H1 (cell line): ENCODE data around the gene NAP1L1. TPM values are rescaled to one million over a fixed set of nuclear protein-coding genes. Genes with fewer than 3 reads are reported as not detected.

ENCODE experiments used
- CTCF ChIA-PET: fragments of 300-600 bp; sonication (Branson Sonifier 250); formaldehyde crosslinking; loops from one replicate; lab custom pipeline; 2021; ENCODE audit not compliant: partially characterized antibody; lab: Charles Lee
- POLR2A ChIA-PET: fragments of 300-600 bp; sonication (Branson Sonifier 250); formaldehyde crosslinking; loops from one replicate; lab custom pipeline; 2021; ENCODE audit warnings: inconsistent platforms; ENCODE audit not compliant: partially characterized antibody; lab: Charles Lee
- DNase-seq, 2 experiments: peaks; one replicate each; pipeline versions ENCODE4 v3.0.0 to v3.0.0-alpha.2; 2010 to 2022; ENCODE audit warnings: low spot score in 2 of 2, low read depth in 1 of 2, mixed read lengths in 1 of 2
- FAIRE-seq: peaks from 2 replicates; lab custom pipeline; 2011; peaks lifted over from hg19 to GRCh38; lab: Jason Lieb, UNC
- H2AFZ ChIP-seq: 2 replicates; pipeline ENCODE4 v1.8.1; 2012; ENCODE audit warnings: low read length, inconsistent platforms
- H2AK5ac ChIP-seq: 2 replicates; pipeline ENCODE4 v1.6.1; 2013; ENCODE audit warnings: low read depth, low read length
- H2BK120ac ChIP-seq: replicated peaks from 2 replicates; pipeline ENCODE3; 2013; ENCODE audit warnings: low read depth, low read length, inconsistent platforms
- H2BK12ac ChIP-seq: 2 replicates; pipeline ENCODE4 v1.6.1; 2013; ENCODE audit warnings: low read depth, low read length
- H2BK15ac ChIP-seq: 2 replicates; pipeline ENCODE4 v1.6.1; 2013; ENCODE audit warnings: low read length
- H2BK20ac ChIP-seq: 2 replicates; pipeline ENCODE4 v1.6.1; 2013; ENCODE audit warnings: low read length
- H2BK5ac ChIP-seq: 2 replicates; pipeline ENCODE4 v1.6.1; 2013; ENCODE audit warnings: low read depth, low read length
- H3K14ac ChIP-seq: 2 replicates; pipeline ENCODE4 v1.6.1; 2013; ENCODE audit warnings: inconsistent platforms; ENCODE audit not compliant: insufficient read length
- H3K18ac ChIP-seq: 2 replicates; pipeline ENCODE4 v1.6.1; 2013; ENCODE audit warnings: low read length; ENCODE audit errors: extremely low read depth
- H3K23ac ChIP-seq: 2 replicates; pipeline ENCODE4 v1.6.1; 2013; ENCODE audit warnings: inconsistent platforms; ENCODE audit not compliant: insufficient read length
- H3K23me2 ChIP-seq: 2 replicates; pipeline ENCODE4 v1.6.1; 2013; ENCODE audit warnings: low read depth, low read length
- H3K27ac ChIP-seq: 2 replicates; pipeline ENCODE4 v1.6.1; 2011; ENCODE audit warnings: low read depth, low read length, inconsistent platforms
- H3K27me3 ChIP-seq, 4 experiments: replicated peaks in 1 of 4; 1 replicate in 1 of 4; 2 replicates in 3 of 4; pipeline versions ENCODE4 v1.6.1 to v1.8.1; 2011 to 2013; ENCODE audit warnings: low read length in 3 of 4, mild to moderate bottlenecking in 3 of 4, inconsistent platforms in 2 of 4, mixed read lengths in 2 of 4, moderate library complexity in 1 of 4; ENCODE audit not compliant: control insufficient read depth in 3 of 4, insufficient read depth in 3 of 4; ENCODE audit errors: extremely low read depth in 1 of 4
- H3K36me3 ChIP-seq, 4 experiments: 2 replicates each; pipeline versions ENCODE4 v1.6.1 to v1.8.1; 2011 to 2013; ENCODE audit warnings: mild to moderate bottlenecking in 4 of 4, low read length in 3 of 4, moderate library complexity in 2 of 4, control low read depth in 1 of 4, inconsistent platforms in 1 of 4; ENCODE audit not compliant: insufficient read depth in 4 of 4, control insufficient read depth in 2 of 4
- H3K4ac ChIP-seq: replicated peaks from 2 replicates; pipeline ENCODE3; 2013; ENCODE audit warnings: low read length, low read depth, mixed read lengths, inconsistent platforms; ENCODE audit not compliant: insufficient read length
- H3K4me1 ChIP-seq, 4 experiments: replicated peaks in 1 of 4; 1 replicate in 1 of 4; 2 replicates in 3 of 4; pipeline versions ENCODE4 v1.6.1 to v1.8.1; 2011 to 2013; ENCODE audit warnings: low read length in 3 of 4, inconsistent platforms in 2 of 4, mixed read lengths in 1 of 4; ENCODE audit not compliant: insufficient read depth in 4 of 4, control insufficient read depth in 3 of 4
- H3K4me2 ChIP-seq, 2 experiments: 2 replicates each; pipeline versions ENCODE4 v1.6.1 to v1.8.1; 2011 to 2013; ENCODE audit warnings: low read depth in 2 of 2, low read length in 2 of 2, control low read depth in 1 of 2, inconsistent platforms in 1 of 2, mild to moderate bottlenecking in 1 of 2; ENCODE audit not compliant: insufficient read depth in 1 of 2
- H3K4me3 ChIP-seq, 4 experiments: fragments of 200-600, 300-600 bp in 1 of 4; sonication (generic), shearing (Covaris generic), sonication (Bioruptor Twin) in 1 of 4; 2 replicates each; pipeline versions ENCODE4 v1.5.1 to v1.8.1; 2011 to 2016; ENCODE audit warnings: low read length in 4 of 4, low read depth in 3 of 4, control low read depth in 2 of 4, inconsistent platforms in 2 of 4, mild to moderate bottlenecking in 2 of 4, mixed read lengths in 1 of 4, moderate library complexity in 1 of 4; ENCODE audit not compliant: insufficient read depth in 2 of 4; ENCODE audit errors: extremely low read depth in 1 of 4
- H3K56ac ChIP-seq: replicated peaks from 2 replicates; pipeline ENCODE3; 2013; ENCODE audit warnings: low read depth, mild to moderate bottlenecking, mixed read lengths, low read length, inconsistent platforms; ENCODE audit not compliant: insufficient read length
- H3K79me1 ChIP-seq: 2 replicates; pipeline ENCODE4 v1.6.1; 2013; ENCODE audit warnings: low read depth, low read length, control low read depth
- H3K79me2 ChIP-seq, 2 experiments: 2 replicates each; pipeline versions ENCODE4 v1.6.1 to v1.8.1; 2012 to 2013; ENCODE audit warnings: low read length in 2 of 2, mild to moderate bottlenecking in 2 of 2, inconsistent platforms in 1 of 2; ENCODE audit not compliant: insufficient read depth in 2 of 2, control insufficient read depth in 1 of 2
- H3K9ac ChIP-seq, 4 experiments: replicated peaks in 1 of 4; 1 replicate in 1 of 4; 2 replicates in 3 of 4; pipeline versions ENCODE4 v1.6.1 to v1.8.1; 2011 to 2013; ENCODE audit warnings: low read depth in 3 of 4, low read length in 3 of 4, control low read depth in 2 of 4, mild to moderate bottlenecking in 2 of 4, moderate library complexity in 2 of 4, inconsistent platforms in 1 of 4; ENCODE audit errors: extremely low read depth in 1 of 4
- H3K9me3 ChIP-seq, 2 experiments: 2 replicates each; pipeline versions ENCODE4 v1.6.1 to v1.8.1; 2012 to 2013; ENCODE audit warnings: mild to moderate bottlenecking in 2 of 2, moderate library complexity in 2 of 2, control low read depth in 1 of 2, inconsistent platforms in 1 of 2, low read depth in 1 of 2, low read length in 1 of 2, mixed read lengths in 1 of 2; ENCODE audit not compliant: insufficient read depth in 2 of 2
- H4K20me1 ChIP-seq, 2 experiments: replicated peaks in 1 of 2; 2 replicates each; pipeline versions ENCODE3 to v1.8.1; 2011 to 2013; ENCODE audit warnings: inconsistent platforms in 2 of 2, low read length in 2 of 2, mild to moderate bottlenecking in 1 of 2; ENCODE audit not compliant: insufficient read depth in 2 of 2, control insufficient read depth in 1 of 2
- H4K5ac ChIP-seq: 2 replicates; pipeline ENCODE4 v1.6.1; 2013; ENCODE audit warnings: low read length, low read depth, mixed read lengths, inconsistent platforms; ENCODE audit not compliant: insufficient read length
- H4K8ac ChIP-seq: 2 replicates; pipeline ENCODE4 v1.8.0; 2013; ENCODE audit warnings: mild to moderate bottlenecking, moderate library complexity, low read length, inconsistent platforms; ENCODE audit not compliant: insufficient read depth; ENCODE audit errors: extremely low read depth
- H4K91ac ChIP-seq: replicated peaks from 2 replicates; pipeline ENCODE3; 2013; ENCODE audit warnings: low read length, mixed read lengths, inconsistent platforms; ENCODE audit not compliant: insufficient read length
- BCL11A ChIP-seq, 2 experiments: IDR thresholded peaks; one replicate each; pipeline ENCODE4 v1.6.1; 2011; ENCODE audit warnings: low read depth in 2 of 2, low read length in 2 of 2, mild to moderate bottlenecking in 2 of 2
- BRCA1 ChIP-seq: IDR thresholded peaks from 2 replicates; pipeline ENCODE4 v1.6.1; 2012; ENCODE audit warnings: low read depth, low read length, improper control_type of control experiment
- CEBPB ChIP-seq: IDR thresholded peaks from 2 replicates; pipeline ENCODE4 v1.6.1; 2012; ENCODE audit warnings: low read depth, low read length
- HDAC6 ChIP-seq: IDR thresholded peaks from one replicate; pipeline ENCODE4 v1.7.1; 2012; ENCODE audit warnings: low read depth, mild to moderate bottlenecking, inconsistent platforms, low read length, moderate library complexity
- JUND ChIP-seq: IDR thresholded peaks from 2 replicates; pipeline ENCODE4 v1.6.1; 2011; ENCODE audit warnings: mild to moderate bottlenecking, improper control_type of control experiment, low read length
- KDM4A ChIP-seq: IDR thresholded peaks from one replicate; pipeline ENCODE4 v1.7.1; 2012; ENCODE audit warnings: low read depth, mild to moderate bottlenecking, moderate library complexity, low read length, inconsistent platforms; ENCODE audit not compliant: severe bottlenecking
- NRF1 ChIP-seq: IDR thresholded peaks from 2 replicates; pipeline ENCODE4 v1.6.1; 2011; ENCODE audit warnings: mild to moderate bottlenecking, low read depth, low read length, improper control_type of control experiment
- RBBP5 ChIP-seq: IDR thresholded peaks from 2 replicates; pipeline ENCODE4 v1.7.1; 2012; ENCODE audit warnings: low read depth, mild to moderate bottlenecking, inconsistent platforms, low read length, moderate library complexity, borderline replicate concordance
- SAP30 ChIP-seq: fragments of 300-600 bp; sonication (generic); IDR thresholded peaks from 2 replicates; pipeline ENCODE4 v1.7.1; 2012; ENCODE audit warnings: low read length, moderate library complexity, mild to moderate bottlenecking, inconsistent platforms; ENCODE audit not compliant: insufficient read depth, insufficient replicate concordance
- SIRT6 ChIP-seq: IDR thresholded peaks from one replicate; pipeline ENCODE4 v1.7.1; 2012; ENCODE audit warnings: low read length, inconsistent platforms
- SP2 ChIP-seq: IDR thresholded peaks from 2 replicates; pipeline ENCODE4 v1.6.1; 2012; ENCODE audit warnings: mild to moderate bottlenecking, low read length, inconsistent platforms
- TAF7 ChIP-seq: optimal IDR thresholded peaks from 2 replicates; pipeline ENCODE3; 2011; ENCODE audit warnings: low read depth, mild to moderate bottlenecking, inconsistent platforms, low read length, moderate library complexity, borderline replicate concordance
- WGBS, 2 experiments: shearing (Covaris generic) in 1 of 2; methylation state at CpG; one replicate each; pipeline versions ENCODE4 v1.1.6 to v1.1.7; 2013 to 2015; ENCODE audit warnings: low lambda C conversion rate in 2 of 2, mixed read lengths in 2 of 2, inconsistent platforms in 1 of 2, low coverage in 1 of 2, missing lambda C conversion rate in 1 of 2; ENCODE audit not compliant: insufficient replicate concordance in 2 of 2, insufficient coverage in 1 of 2, insufficient read length in 1 of 2; ENCODE audit errors: extremely low coverage in 1 of 2, missing lambda C conversion rate in 1 of 2; 5-methylcytosine and 5-hydroxymethylcytosine counted together
- polyA plus RNA-seq, 7 experiments: library from polyadenylated mRNA; depleted of rRNA in 3 of 7; stranded (reverse) in 5 of 7; unstranded in 2 of 7; fragments of >200 nt in 5 of 7; fragments of 200-250 nt in 2 of 7; gene quantifications; 1 replicate in 5 of 7; 2 replicates in 1 of 7; 4 replicates in 1 of 7; pipeline versions ENCODE4 v1.2.1 to v1.2.3, GENCODE V29; 2011 to 2013; ENCODE audit warnings: missing spikeins in 2 of 7, mixed read lengths in 2 of 7
- total RNA-seq: library from RNA; stranded (reverse); fragmentation: NEBNext Ultra II Directional; extraction: Animal tissue kit (Norgen Biotek cat#: 25700); gene quantifications from 2 replicates; pipeline ENCODE4 v1.2.1, GENCODE V29; 2021
- TF ChIP-seq, protein P1 (sequence below): IDR thresholded peaks from 2 replicates; pipeline ENCODE4 v1.6.1; 2011; ENCODE audit warnings: low read length, improper control_type of control experiment

Gene NAP1L1
- total and polyA plus RNA-seq, 2 of the 8 experiments (the other 6 are each of a cell fraction or from before 2014, with no cell fraction given), result 202 to 1,159 TPM

DNA sequence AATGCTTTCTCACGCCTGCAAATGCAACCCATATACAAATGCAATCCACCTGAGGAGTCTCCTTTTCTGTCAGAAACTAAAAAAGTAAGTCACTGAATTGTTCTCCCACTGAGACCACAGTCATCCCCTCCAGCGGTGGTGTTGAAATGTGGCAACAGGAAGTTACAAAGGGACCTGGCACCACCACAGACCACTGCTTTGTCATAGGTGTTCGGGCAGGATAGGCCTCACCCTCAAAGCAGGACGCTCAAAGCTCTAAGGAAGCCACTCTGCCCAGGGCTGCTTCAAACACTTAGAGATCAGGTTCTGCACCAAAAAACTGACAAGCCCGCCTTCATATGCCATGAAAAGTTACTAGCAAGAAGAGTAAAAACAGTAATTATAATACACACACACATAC lies 64.2 kb downstream of the NAP1L1 start:
- Histone ChIP-seq H3K79me2 (no peaks in the 10 kb centered on the region), H3K4me3 (no peak overlapping the region), H2AK5ac (no peak overlapping the region), H3K14ac (no peak overlapping the region), H3K18ac (no peak overlapping the region; the same call in 1 of the 2 replicates), H4K8ac (no peak overlapping the region), H4K20me1 (no peaks in the 10 kb centered on the region), H3K4me1 (peaks cover 4 to 17% (median 8%) of the 10 kb centered on the region in 4 experiments; a peak in 5 of 7 replicates), H3K56ac (no peak overlapping the region), H2BK12ac (peak overlapping the region; percentile 86; the same call in 1 of the 2 replicates), H3K4ac (no peak overlapping the region), H3K27me3 (no peaks in the 10 kb centered on the region), H3K23ac (no peak overlapping the region), H3K27ac (0 out of 2 replicates have a peak overlapping the region, but pooled peaks have one; percentile 9), H3K23me2 (no peaks in the 10 kb centered on the region), H2BK120ac (no peak overlapping the region), H2BK15ac (no peak overlapping the region), H3K9me3 (no peaks in the 10 kb centered on the region), H2BK20ac (0 out of 2 replicates have a peak overlapping the region, but pooled peaks have one; percentile 40), H4K91ac (no peak overlapping the region), H3K9ac (no peak overlapping the region), H2BK5ac (peak overlapping the region; percentile 61; the same call in 1 of the 2 replicates), H2AFZ (no peak overlapping the region), H3K79me1 (no peaks in the 10 kb centered on the region), H4K5ac (no peak overlapping the region), H3K36me3 (no peaks in the 10 kb centered on the region), H3K4me2 (no peak overlapping the region)
- no peak for DNase-seq
- ChIA-PET POLR2A (interaction anchor here (6.6 kb wide), 1 partner anchor 11 kb away, joined by 29 read pairs; the partner anchor contains the start of gene PHLDA1), CTCF (interaction anchor here (1.1 kb wide), 1 partner anchor 11 kb away, joined by 4 read pairs; no protein-coding TSS in a partner anchor)
- WGBS, 2 experiments, result 68% methylated on average over 5 of the region's 5 CpGs; no CpG with 5 or more reads in 1 of the 2 experiments
- no peak for FAIRE-seq
- TF ChIP-seq SIRT6, result no peak
- no peak for TF ChIP-seq SP2
- no peak for TF ChIP-seq BRCA1
- TF ChIP-seq KDM4A, result no peak
- TF ChIP-seq JUND, result no peak
- TF ChIP-seq SAP30, result no peak
- no peak for TF ChIP-seq BCL11A (IDR thresholded peaks at IDR 0.05; ENCODE audit: low read depth in 2 of 2, low read length in 2 of 2)
- no peak for TF ChIP-seq CEBPB
- no peak for TF ChIP-seq TAF7
- no peak for TF ChIP-seq RBBP5
- TF ChIP-seq NRF1, result no peak
- no peak for TF ChIP-seq HDAC6
- TF ChIP-seq, protein P1, sequence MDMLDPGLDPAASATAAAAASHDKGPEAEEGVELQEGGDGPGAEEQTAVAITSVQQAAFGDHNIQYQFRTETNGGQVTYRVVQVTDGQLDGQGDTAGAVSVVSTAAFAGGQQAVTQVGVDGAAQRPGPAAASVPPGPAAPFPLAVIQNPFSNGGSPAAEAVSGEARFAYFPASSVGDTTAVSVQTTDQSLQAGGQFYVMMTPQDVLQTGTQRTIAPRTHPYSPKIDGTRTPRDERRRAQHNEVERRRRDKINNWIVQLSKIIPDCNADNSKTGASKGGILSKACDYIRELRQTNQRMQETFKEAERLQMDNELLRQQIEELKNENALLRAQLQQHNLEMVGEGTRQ, result no peak
